NB4 (cell line): Measurements from ENCODE around the gene CADM3.

Experiments
- DNase-seq: peaks from one replicate; pipeline ENCODE4 v3.0.0; 2010; ENCODE audit warnings: low read depth
- H3K4me3 ChIP-seq: one replicate; pipeline ENCODE4 v1.5.1; 2011; ENCODE audit warnings: mild to moderate bottlenecking, low read depth, low read length, moderate library complexity
- MYC ChIP-seq: IDR thresholded peaks from 2 replicates; pipeline ENCODE4 v1.6.1; 2011; ENCODE audit warnings: low read depth, low read length
- POLR2A ChIP-seq: IDR thresholded peaks from 2 replicates; pipeline ENCODE4 v1.6.1; 2011; ENCODE audit warnings: mild to moderate bottlenecking; ENCODE audit not compliant: insufficient read length; ENCODE audit errors: extremely low read depth
- TF ChIP-seq, protein P1 (sequence below): IDR thresholded peaks from one replicate; pipeline ENCODE4 v1.5.1; 2012; ENCODE audit warnings: low read depth, low read length
- TF ChIP-seq, protein P2 (sequence below): IDR thresholded peaks from 2 replicates; pipeline ENCODE4 v1.6.1; 2011; ENCODE audit warnings: low read depth, low read length

The CADM3 gene

DNA sequence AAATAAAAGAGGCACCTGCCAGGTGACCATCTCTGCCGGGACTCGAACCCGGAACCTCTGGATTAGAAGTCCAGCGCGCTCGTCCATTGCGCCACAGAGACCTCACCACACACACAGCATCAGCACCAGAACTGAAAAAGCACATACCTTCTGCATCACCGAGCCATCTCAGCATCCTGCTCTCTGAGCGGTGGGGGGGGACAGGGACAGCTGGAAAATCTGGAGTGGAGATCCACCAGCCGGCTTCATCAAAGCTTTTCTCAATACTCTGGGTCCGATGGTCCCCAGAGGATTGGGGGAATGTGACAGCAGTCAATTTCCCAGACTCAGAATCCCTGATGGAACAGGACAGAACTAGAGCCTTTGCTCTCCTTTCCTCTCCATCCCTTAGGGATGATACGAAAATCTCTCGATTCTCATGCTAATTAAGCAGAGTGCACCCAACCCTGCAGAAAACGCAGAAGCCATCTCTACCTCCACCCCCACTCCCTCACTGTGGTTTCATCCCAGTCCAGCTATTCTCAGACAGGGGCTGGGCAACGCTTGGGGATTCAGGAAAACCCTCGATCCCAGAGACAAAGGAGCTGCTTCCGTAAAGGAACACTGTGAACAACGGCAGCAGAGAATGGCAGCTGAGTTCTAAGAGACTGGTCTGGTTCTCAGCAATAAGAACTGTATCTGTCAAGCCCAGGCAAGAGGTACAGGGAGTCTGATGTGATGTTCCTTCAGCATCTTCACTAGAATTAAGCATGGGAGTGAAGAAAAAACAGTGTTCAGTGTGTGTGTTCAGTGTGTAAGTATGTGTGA, 29.6 kb upstream of the CADM3 start:
- no peak for TF ChIP-seq MYC
- TF ChIP-seq, protein P1, sequence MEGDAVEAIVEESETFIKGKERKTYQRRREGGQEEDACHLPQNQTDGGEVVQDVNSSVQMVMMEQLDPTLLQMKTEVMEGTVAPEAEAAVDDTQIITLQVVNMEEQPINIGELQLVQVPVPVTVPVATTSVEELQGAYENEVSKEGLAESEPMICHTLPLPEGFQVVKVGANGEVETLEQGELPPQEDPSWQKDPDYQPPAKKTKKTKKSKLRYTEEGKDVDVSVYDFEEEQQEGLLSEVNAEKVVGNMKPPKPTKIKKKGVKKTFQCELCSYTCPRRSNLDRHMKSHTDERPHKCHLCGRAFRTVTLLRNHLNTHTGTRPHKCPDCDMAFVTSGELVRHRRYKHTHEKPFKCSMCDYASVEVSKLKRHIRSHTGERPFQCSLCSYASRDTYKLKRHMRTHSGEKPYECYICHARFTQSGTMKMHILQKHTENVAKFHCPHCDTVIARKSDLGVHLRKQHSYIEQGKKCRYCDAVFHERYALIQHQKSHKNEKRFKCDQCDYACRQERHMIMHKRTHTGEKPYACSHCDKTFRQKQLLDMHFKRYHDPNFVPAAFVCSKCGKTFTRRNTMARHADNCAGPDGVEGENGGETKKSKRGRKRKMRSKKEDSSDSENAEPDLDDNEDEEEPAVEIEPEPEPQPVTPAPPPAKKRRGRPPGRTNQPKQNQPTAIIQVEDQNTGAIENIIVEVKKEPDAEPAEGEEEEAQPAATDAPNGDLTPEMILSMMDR, result no peak
- TF ChIP-seq, protein P2, sequence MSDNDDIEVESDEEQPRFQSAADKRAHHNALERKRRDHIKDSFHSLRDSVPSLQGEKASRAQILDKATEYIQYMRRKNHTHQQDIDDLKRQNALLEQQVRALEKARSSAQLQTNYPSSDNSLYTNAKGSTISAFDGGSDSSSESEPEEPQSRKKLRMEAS, result no peak
- no peak for TF ChIP-seq POLR2A
- DNase-seq, result no peak
- H3K4me3 ChIP-seq, result no peak overlapping the region

DNA sequence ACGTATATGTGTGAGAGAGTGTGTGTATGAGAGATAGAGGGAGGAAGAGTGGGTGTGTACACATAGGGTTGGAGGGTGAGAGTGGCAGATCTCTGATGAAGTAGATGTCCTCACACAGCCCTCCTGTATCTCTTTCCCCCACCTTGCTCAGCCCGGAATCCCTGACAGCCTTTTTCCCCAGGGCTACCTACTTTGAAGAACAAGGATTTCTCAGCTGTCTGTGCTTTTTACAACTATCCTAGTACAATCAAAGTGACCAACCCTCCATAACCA, 29.1 kb upstream of the CADM3 start:
- no peak for DNase-seq
- H3K4me3 ChIP-seq, result no peak overlapping the region
- TF ChIP-seq POLR2A, result no peak
- TF ChIP-seq, protein P1, result no peak
- TF ChIP-seq, protein P2, result no peak
- no peak for TF ChIP-seq MYC

DNA sequence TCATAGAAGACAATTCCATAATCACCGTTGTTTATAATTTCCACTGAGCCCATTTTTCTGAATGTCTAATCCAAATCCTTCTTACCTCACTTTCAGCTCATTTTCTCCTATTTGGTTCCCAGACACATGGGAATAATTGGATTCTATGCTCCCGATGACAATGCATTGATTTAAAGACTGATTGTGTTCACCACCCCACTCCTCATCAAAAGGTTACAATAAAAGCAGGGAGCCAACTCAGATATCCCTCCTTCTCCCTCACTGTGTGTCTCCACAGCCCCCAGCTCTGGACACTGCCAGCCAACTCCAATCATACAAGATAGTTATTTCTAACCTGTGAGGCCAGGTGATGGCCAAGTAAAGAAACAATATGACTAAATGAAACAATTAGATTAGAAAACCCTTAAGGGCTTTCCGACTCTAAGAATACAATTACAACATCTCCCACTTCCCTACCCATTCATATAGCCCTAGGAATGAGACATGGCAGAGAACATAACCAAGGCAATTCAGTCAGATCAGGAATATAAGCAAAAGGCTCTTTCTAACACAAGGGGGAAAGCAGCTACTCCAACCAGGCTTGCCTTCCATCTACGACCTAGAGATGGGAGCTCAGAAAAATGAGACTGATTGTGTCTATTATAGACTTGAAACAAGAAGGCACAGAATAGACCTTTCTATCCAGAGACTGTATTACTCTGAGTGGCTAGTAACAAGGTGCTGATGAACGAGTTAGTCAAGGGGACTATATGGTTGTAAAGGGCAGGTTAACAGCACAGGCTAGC, 28.5 kb upstream of the CADM3 start:
- no peak for DNase-seq
- H3K4me3 ChIP-seq, result no peak overlapping the region
- TF ChIP-seq, protein P1, result no peak
- TF ChIP-seq MYC, result no peak
- TF ChIP-seq, protein P2, result no peak
- TF ChIP-seq POLR2A, result no peak

DNA sequence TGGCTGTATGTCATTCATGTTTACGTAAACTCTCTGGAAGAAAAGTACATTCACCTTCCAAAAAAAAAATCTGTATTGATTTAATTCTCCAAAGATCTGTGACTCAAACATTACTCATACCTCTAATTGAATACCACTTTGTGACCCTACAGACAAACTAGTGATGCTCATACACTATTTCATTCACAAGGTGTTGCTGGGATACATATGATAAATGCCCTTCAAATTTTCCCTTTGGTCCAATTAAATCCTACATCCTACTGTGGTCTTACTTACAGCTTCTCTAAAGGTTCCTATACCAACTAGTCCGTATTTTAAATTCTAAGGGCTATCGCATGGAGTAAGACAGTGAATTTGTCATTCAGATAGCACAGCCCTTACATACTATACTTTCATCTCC, 26.8 kb upstream of the CADM3 start:
- no peak for DNase-seq
- TF ChIP-seq, protein P2, result no peak
- no peak for TF ChIP-seq MYC
- TF ChIP-seq POLR2A, result no peak
- TF ChIP-seq, protein P1, result no peak
- H3K4me3 ChIP-seq, result no peak overlapping the region

DNA sequence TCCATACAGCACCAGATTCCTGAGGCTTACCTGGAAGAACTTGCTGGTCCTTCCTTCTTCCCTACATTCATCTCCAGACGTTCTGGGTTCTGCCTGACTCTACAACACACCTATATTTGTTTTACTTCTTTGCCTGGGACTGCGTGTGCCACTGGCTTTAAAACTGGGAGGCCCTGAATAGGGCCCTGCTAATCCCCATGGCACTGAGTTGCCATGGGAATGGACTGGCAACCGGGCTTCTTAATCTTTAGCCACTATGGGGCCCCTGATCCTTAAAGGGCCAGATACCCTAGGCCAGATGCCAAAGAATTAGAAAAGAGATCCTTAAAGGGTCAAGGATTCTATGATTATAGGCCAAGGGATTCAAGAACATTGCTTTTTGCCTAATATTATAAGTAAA, 24.4 kb upstream of the CADM3 start:
- DNase-seq, result no peak
- no peak overlapping the region for H3K4me3 ChIP-seq
- TF ChIP-seq, protein P1, result no peak
- TF ChIP-seq MYC (no peak), POLR2A (no peak)
- TF ChIP-seq, protein P2, result no peak
